HG02610 (cell line): ENCODE results near the gene SLC25A24.

Experiments used
- ATAC-seq: cut with Tn5 transposase; IDR thresholded peaks from one replicate; pipeline ENCODE4 v1.9.1; 2021; ENCODE audit warnings: mild to moderate bottlenecking, moderate library complexity; ENCODE audit not compliant: unreplicated experiment

Gene SLC25A24

GRCh38 chr1:108107658-108108057, 92.5 kb downstream of the SLC25A24 start:
- ATAC-seq = peak; percentile 51

GRCh38 chr1:108106775-108107174, 93.4 kb downstream of the SLC25A24 start:
- no peak for ATAC-seq

- ATAC-seq = no peak
Measured at GRCh38 chr1:108100148-108100547, 100.0 kb downstream of the SLC25A24 start.

- ATAC-seq = no peak
Measured at GRCh38 chr1:108097018-108097417, 103.1 kb downstream of the SLC25A24 start.

GRCh38 chr1:108096089-108096488, 104.1 kb downstream of the SLC25A24 start:
- no peak for ATAC-seq

GRCh38 chr1:108089477-108089876, 110.7 kb downstream of the SLC25A24 start:
- ATAC-seq = no peak

- no peak for ATAC-seq
Measured at GRCh38 chr1:108085628-108086027, 114.5 kb downstream of the SLC25A24 start.

GRCh38 chr1:108084866-108085477, 115.2 kb downstream of the SLC25A24 start:
- ATAC-seq = no peak
